HepG2 (cell line): Measurements from ENCODE around the gene NOTCH4. TPM values are rescaled to one million over a fixed set of nuclear protein-coding genes. Genes with fewer than 3 reads are reported as not detected.

Experiments used
- ATAC-seq: fragments of 200-7000 bp; cut with Tn5 transposase; 3 replicates; pipeline ENCODE4 v1.9.1; 2020; ENCODE audit warnings: mild to moderate bottlenecking, moderate library complexity
- BruUV-seq: library from RNA; stranded (reverse); fragments of 400-500 nt; replicated peaks from 2 replicates; lab custom pipeline; 2021; lab: Mats Ljungman, UMichigan
- CTCF ChIA-PET: fragments of 300-600 bp; formaldehyde crosslinking; extraction: SDS; loops from one replicate; lab custom pipeline; 2021; ENCODE audit warnings: low total read pairs, inconsistent platforms, low intra/inter-chr PET ratio; lab: Yijun Ruan, JAX
- POLR2A ChIA-PET: fragments of 350-600 bp; sonication (Branson Sonifier 250); formaldehyde crosslinking; loops from one replicate; lab custom pipeline; 2020; ENCODE audit warnings: antibody characterized with exemption, inconsistent platforms; lab: Yijun Ruan, JAX
- DNase-seq: peaks from one replicate; pipeline ENCODE4 v3.0.0-alpha.2; 2015; ENCODE audit warnings: low spot score
- FAIRE-seq: peaks from 3 replicates; lab custom pipeline; 2011; peaks lifted over from hg19 to GRCh38; lab: Jason Lieb, UNC
- H2AFZ ChIP-seq: one replicate; pipeline ENCODE4 v1.6.1; 2011; ENCODE audit warnings: low read length, inconsistent platforms
- H3K27ac ChIP-seq: fragments of 300-600 bp; 3 replicates; pipeline ENCODE4 v1.8.0; 2011; ENCODE audit warnings: mixed run types, mild to moderate bottlenecking, mixed read lengths, low read length, inconsistent platforms; ENCODE audit not compliant: insufficient read depth; ENCODE audit errors: extremely low read length
- H3K27me3 ChIP-seq, 2 experiments: fragments of 200-600 bp in 1 of 2; 2 replicates in 1 of 2; 3 replicates in 1 of 2; pipeline versions ENCODE4 v1.6.0 to v1.8.0; 2011; ENCODE audit warnings: low read length in 2 of 2, mild to moderate bottlenecking in 2 of 2, moderate library complexity in 2 of 2, inconsistent platforms in 1 of 2; ENCODE audit not compliant: insufficient read depth in 2 of 2, control insufficient read depth in 1 of 2
- H3K36me3 ChIP-seq, 2 experiments: fragments of 200-600 bp in 1 of 2; replicated peaks in 1 of 2; 2 replicates in 1 of 2; 3 replicates in 1 of 2; pipeline versions ENCODE4 v1.5.1 to v1.8.0; 2011; ENCODE audit warnings: low read length in 2 of 2, inconsistent platforms in 1 of 2; ENCODE audit not compliant: insufficient read depth in 2 of 2, control insufficient read depth in 1 of 2
- H3K4me1 ChIP-seq: 2 replicates; pipeline ENCODE4 v1.5.1; 2012; ENCODE audit warnings: low read length, inconsistent platforms; ENCODE audit not compliant: insufficient read depth
- H3K4me2 ChIP-seq: 2 replicates; pipeline ENCODE4 v1.6.0; 2011; ENCODE audit warnings: low read depth, low read length, inconsistent platforms
- H3K4me3 ChIP-seq, 3 experiments: fragments of 200-600 bp in 1 of 3; sonication (generic), shearing (Covaris generic) in 1 of 3; replicated peaks in 1 of 3; 2 replicates each; pipeline ENCODE4 v1.5.1; 2011 to 2016; ENCODE audit warnings: low read length in 3 of 3, inconsistent platforms in 2 of 3, low read depth in 2 of 3, mild to moderate bottlenecking in 2 of 3, control low read depth in 1 of 3, mixed read lengths in 1 of 3; ENCODE audit not compliant: insufficient read depth in 1 of 3
- H3K79me2 ChIP-seq: one replicate; pipeline ENCODE4 v1.6.1; 2011; ENCODE audit warnings: low read length, inconsistent platforms; ENCODE audit not compliant: insufficient read depth
- H3K9ac ChIP-seq: 2 replicates; pipeline ENCODE4 v1.6.0; 2011; ENCODE audit warnings: mild to moderate bottlenecking, low read depth, low read length, inconsistent platforms; ENCODE audit not compliant: insufficient read depth
- H3K9me3 ChIP-seq: 2 replicates; pipeline ENCODE4 v1.5.1; 2012; ENCODE audit warnings: mild to moderate bottlenecking, low read length
- H4K20me1 ChIP-seq: 2 replicates; pipeline ENCODE4 v1.6.0; 2011; ENCODE audit warnings: inconsistent platforms, mild to moderate bottlenecking, low read length, moderate library complexity; ENCODE audit not compliant: insufficient read depth
- KLF12 ChIP-seq: sonication (generic); formaldehyde crosslinking; IDR thresholded peaks from 2 replicates; pipeline ENCODE4 v1.4.0; 2020; ENCODE audit warnings: missing genetic modification reagents, borderline replicate concordance
- ZFYVE20 ChIP-seq: sonication (generic); formaldehyde crosslinking; IDR thresholded peaks from 2 replicates; pipeline ENCODE4 v1.8.0; 2023; ENCODE audit warnings: low read depth, mild to moderate bottlenecking, moderate library complexity, missing genetic modification reagents, borderline replicate concordance
- ZMYM3 ChIP-seq: sonication (generic); formaldehyde crosslinking; IDR thresholded peaks from 2 replicates; pipeline ENCODE4 v1.5.1; 2020; ENCODE audit warnings: mild to moderate bottlenecking, missing genetic modification reagents
- ZNF687 ChIP-seq: sonication (generic); formaldehyde crosslinking; IDR thresholded peaks from 2 replicates; pipeline ENCODE4 v1.5.1; 2020; ENCODE audit warnings: mild to moderate bottlenecking, missing genetic modification reagents, moderate library complexity
- ZSCAN22 ChIP-seq: sonication (generic); formaldehyde crosslinking; IDR thresholded peaks from 2 replicates; pipeline ENCODE4 v1.4.0; 2020; ENCODE audit warnings: mild to moderate bottlenecking, missing genetic modification reagents
- WGBS: methylation state at CpG from one replicate; pipeline ENCODE4 v1.1.6; 2017; ENCODE audit warnings: low lambda C conversion rate; 5-methylcytosine and 5-hydroxymethylcytosine counted together
- in situ Hi-C: cut with HindIII; loops from 2 replicates; pipeline ENCODE4 v1.10.0; 2017; ENCODE audit warnings: low pct_unique_long_range_greater_than_20kb; ENCODE audit not compliant: extremely low pct_ligation_motif_present
- intact Hi-C: fragments of 100-400 bp; cut with micrococcal nuclease; formaldehyde crosslinking; loops from one replicate; pipeline ENCODE4 v1.10.0; 2022; ENCODE audit not compliant: unreplicated experiment
- polyA plus RNA-seq, 8 experiments: library from polyadenylated mRNA; depleted of rRNA in 3 of 8; stranded (reverse) in 7 of 8; unstranded in 1 of 8; fragments of >200 nt; fragmentation: Illumina TruSeq in 4 of 8; extraction: Trizol in 4 of 8; gene quantifications; 2 replicates each; pipeline versions ENCODE4 v1.2.1 to v1.2.3, GENCODE V29; 2011 to 2016; ENCODE audit warnings: low read depth in 4 of 8, missing spikeins in 1 of 8, mixed read lengths in 1 of 8; ENCODE audit not compliant: insufficient read depth in 1 of 8
- total RNA-seq, 5 experiments: library from RNA; depleted of rRNA; stranded (reverse); fragments of >200 nt; fragmentation: Illumina TruSeq; extraction: Trizol; gene quantifications; 2 replicates each; pipeline ENCODE4 v1.2.3, GENCODE V29; 2016; ENCODE audit warnings: low read depth in 1 of 5

NOTCH4 gene
- total and polyA plus RNA-seq, 2 of the 13 experiments (the other 11 are each of a cell fraction or from before 2014, with no cell fraction given) = 0.51 to 0.83 TPM

DNA sequence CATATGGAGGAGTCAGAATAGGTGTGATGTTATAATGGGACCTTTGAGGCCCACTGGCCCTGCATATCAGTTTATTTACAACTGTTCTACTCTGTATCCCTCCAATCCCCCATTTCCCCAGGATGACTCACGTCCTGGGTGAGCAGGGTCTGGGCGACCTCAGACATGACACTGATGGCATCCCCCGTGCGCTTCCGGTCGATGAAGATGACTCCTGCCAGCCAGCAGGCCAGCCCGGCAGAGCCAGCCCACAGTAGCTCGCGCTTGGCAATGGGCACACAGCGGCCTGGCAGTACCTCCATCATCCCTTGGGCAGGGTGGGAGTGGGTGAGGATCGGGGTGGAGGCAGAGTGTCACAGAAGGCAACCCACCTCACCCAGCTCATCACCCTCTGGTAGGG, 53.6 kb downstream of the NOTCH4 start:
- no peak overlapping the region for H2AFZ ChIP-seq
- WGBS = over 99% methylated on average over 11 of the region's 11 CpGs
- ChIA-PET POLR2A (no interaction called here), CTCF (no interaction called here)
- H3K9me3 ChIP-seq = no peaks in the 10 kb centered on the region
- in situ Hi-C loops = no loop called here
- H3K4me1 ChIP-seq = peaks cover 30% of the 10 kb centered on the region
- intact Hi-C loops = no loop called here
- no peak for DNase-seq
- ATAC-seq = no peak
- no TSS peak for BruUV-seq
- TF ChIP-seq ZSCAN22 (no peak), ZFYVE20 (CRISPR knock-in tag) (no peak), ZNF687 (0 out of 2 replicates have a peak, but pooled peaks have one; percentile 13), ZMYM3 (no peak), KLF12 (CRISPR knock-in tag) (no peak)
- no peak overlapping the region for H3K4me3 ChIP-seq
- H4K20me1 ChIP-seq = no peaks in the 10 kb centered on the region
- H3K27me3 ChIP-seq = no peaks in the 10 kb centered on the region; a peak in 1 of 5 replicates
- H3K9ac ChIP-seq = no peak overlapping the region
- no peak overlapping the region for H3K4me2 ChIP-seq
- peaks cover 31% of the 10 kb centered on the region for H3K79me2 ChIP-seq
- H3K27ac ChIP-seq = no peak overlapping the region
- H3K36me3 ChIP-seq = peaks cover 18 to 52% of the 10 kb centered on the region in 2 experiments
- FAIRE-seq = no peak
